Activated CD8-positive, alpha-beta T cell treated with anti-CD3 and anti-CD28 coated beads, Interleukin-2, amount 10 ng/mL, durations not matched to agents 7 days and 5 days (primary cell): ENCODE results near the gene GPX1. TPM values are rescaled to one million over a fixed set of nuclear protein-coding genes. Genes with fewer than 3 reads are reported as not detected.

Experiments used
- ATAC-seq: fragments of 150-1000 bp; cut with Tn5 transposase; one replicate; pipeline ENCODE4 v1.10.0; 2021; ENCODE audit warnings: moderate library complexity
- CTCF ChIA-PET: fragments of 350-600 bp; sonication (Branson Sonifier 250); formaldehyde crosslinking; loops from one replicate; lab custom pipeline; 2021; ENCODE audit warnings: antibody characterized with exemption; lab: Charles Lee
- POLR2A ChIA-PET: fragments of 350-600 bp; sonication (Branson Sonifier 250); formaldehyde crosslinking; loops from one replicate; lab custom pipeline; 2021; ENCODE audit warnings: antibody characterized with exemption; lab: Charles Lee
- DNase-seq: peaks from one replicate; pipeline ENCODE4 v3.0.0-alpha.2; 2020
- H3K27ac Mint-ChIP-seq: one replicate; pipeline ENCODE4 v1.8.0; 2021; ENCODE audit warnings: mild to moderate bottlenecking, mixed read lengths
- H3K27me3 Mint-ChIP-seq: one replicate; pipeline ENCODE4 v1.8.0; 2021; ENCODE audit warnings: low read depth, mixed read lengths
- H3K36me3 Mint-ChIP-seq: one replicate; pipeline ENCODE4 v1.8.0; 2021; ENCODE audit warnings: low read depth, mixed read lengths
- H3K4me1 Mint-ChIP-seq: one replicate; pipeline ENCODE4 v1.8.0; 2021; ENCODE audit warnings: low read depth, mixed read lengths
- H3K4me3 Mint-ChIP-seq: one replicate; pipeline ENCODE4 v1.8.0; 2021; ENCODE audit warnings: mild to moderate bottlenecking, mixed read lengths
- H3K9me3 Mint-ChIP-seq: one replicate; pipeline ENCODE4 v1.8.0; 2022; ENCODE audit warnings: mixed read lengths; ENCODE audit not compliant: insufficient read depth
- total RNA-seq, 2 experiments: library from RNA; stranded (reverse); gene quantifications; one replicate each; pipeline ENCODE4 v1.2.3, GENCODE V29; 2021

Gene GPX1
- total RNA-seq, 2 experiments from 2014 or later, result 115 to 119 TPM

DNA sequence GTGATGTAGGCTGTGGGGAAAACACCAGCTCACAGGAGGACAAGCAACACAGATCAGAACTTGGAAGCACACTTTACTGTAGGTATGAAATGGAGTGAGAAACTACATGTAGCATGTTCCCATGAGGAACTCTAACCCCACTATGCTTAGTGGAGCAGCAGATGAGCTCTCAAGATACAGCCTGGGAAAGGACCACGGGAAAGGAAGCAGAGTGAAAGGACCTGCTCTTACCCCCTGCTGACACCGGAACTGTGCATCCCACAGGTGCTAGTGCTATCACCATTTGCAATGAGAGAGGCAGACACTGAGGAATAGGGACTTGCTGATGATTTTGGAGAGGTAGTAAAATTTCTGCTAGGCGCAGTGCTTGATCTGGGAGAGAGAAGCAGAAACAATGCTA, 46.9 kb downstream of the GPX1 start:
- DNase-seq (no peak), ATAC-seq (no peak)
- Mint-ChIP-seq H3K27me3 (no peaks in the 10 kb centered on the region), H3K27ac (no peak overlapping the region), H3K36me3 (peaks cover 45% of the 10 kb centered on the region), H3K4me3 (no peak overlapping the region), H3K9me3 (no peaks in the 10 kb centered on the region), H3K4me1 (no peaks in the 10 kb centered on the region)
- ChIA-PET CTCF (interaction anchor here (1.1 kb wide), 1 partner anchor 28 kb away, joined by 3 read pairs; the partner anchor contains the start of gene USP4), POLR2A (no interaction called here)

DNA sequence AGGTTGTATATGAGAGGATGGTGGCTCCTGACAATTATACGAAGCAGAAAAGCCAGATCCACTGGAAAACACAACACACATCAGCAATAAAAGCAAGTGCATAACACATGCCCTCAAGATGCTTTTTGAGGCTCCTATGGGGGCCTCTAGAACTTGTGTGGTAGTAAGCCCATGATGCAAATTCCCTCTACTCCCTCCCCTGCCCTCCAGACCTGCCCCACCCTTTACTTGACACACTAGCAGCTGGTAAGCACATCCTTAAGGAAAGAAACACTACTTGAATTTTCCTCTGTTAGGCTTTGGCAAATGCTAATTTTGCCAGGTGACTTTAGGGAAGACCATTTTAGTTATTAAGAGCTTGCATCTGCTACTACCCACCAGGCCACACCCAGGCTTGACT, 47.5 kb downstream of the GPX1 start:
- DNase-seq (no peak), ATAC-seq (no peak)
- H3K9me3 Mint-ChIP-seq, result no peaks in the 10 kb centered on the region
- H3K4me1 Mint-ChIP-seq, result no peaks in the 10 kb centered on the region
- H3K4me3 Mint-ChIP-seq, result no peak overlapping the region
- H3K27me3 Mint-ChIP-seq, result no peaks in the 10 kb centered on the region
- ChIA-PET POLR2A (no interaction called here), CTCF (interaction anchor here (1.1 kb wide), 1 partner anchor 29 kb away, joined by 3 read pairs; the partner anchor contains the start of gene USP4)
- H3K36me3 Mint-ChIP-seq, result peaks cover 46% of the 10 kb centered on the region
- no peak overlapping the region for H3K27ac Mint-ChIP-seq

Other genes starting within 250 kb of the GPX1 start
- 10 to 100 TPM; 58.0 to 60.4 TPM for gene USP19, start 237.5 kb downstream of the GPX1 start, total RNA-seq
- under 1 TPM in 1 of 2 experiments, not detected in 1; 0.29 TPM for gene LAMB2, start 225.3 kb downstream of the GPX1 start, total RNA-seq
- gene CCDC71, start 192.0 kb downstream of the GPX1 start, total RNA-seq, result 10 to 100 TPM; 21.8 to 22.7 TPM
- 1 to 10 TPM in 1 of 2 experiments, under 1 TPM in 1; 0.81 to 1.2 TPM for gene KLHDC8B, start 186.8 kb downstream of the GPX1 start, total RNA-seq
- gene C3orf62, start 81.1 kb downstream of the GPX1 start, total RNA-seq, result 10 to 100 TPM; 10.4 to 11.1 TPM
- gene USP4, start 18.3 kb downstream of the GPX1 start, total RNA-seq, result 10 to 100 TPM; 72.1 to 74.0 TPM
- 100 to 1,000 TPM; 518 to 520 TPM for gene RHOA, start 53.6 kb upstream of the GPX1 start, total RNA-seq
- gene TCTA, start 54.1 kb upstream of the GPX1 start, total RNA-seq, result 10 to 100 TPM; 19.6 to 25.2 TPM
- gene AMT, start 64.1 kb upstream of the GPX1 start, total RNA-seq, result 1 to 10 TPM; 3.8 to 4.7 TPM
- gene NICN1, start 71.0 kb upstream of the GPX1 start, total RNA-seq, result 10 to 100 TPM; 23.2 to 25.7 TPM
- gene DAG1, start 111.9 kb upstream of the GPX1 start, total RNA-seq, result 10 to 100 TPM; 18.8 to 19.7 TPM
- under 1 TPM; 0.05 to 0.34 TPM for gene BSN, start 196.1 kb upstream of the GPX1 start, total RNA-seq